ENCODE results near the gene COL23A1. TPM values are rescaled to one million over a fixed set of nuclear protein-coding genes. Genes with fewer than 3 reads are reported as not detected.

The COL23A1 gene
- total RNA-seq, 1 donor from 2014 or later, result 20.4 TPM

DNA sequence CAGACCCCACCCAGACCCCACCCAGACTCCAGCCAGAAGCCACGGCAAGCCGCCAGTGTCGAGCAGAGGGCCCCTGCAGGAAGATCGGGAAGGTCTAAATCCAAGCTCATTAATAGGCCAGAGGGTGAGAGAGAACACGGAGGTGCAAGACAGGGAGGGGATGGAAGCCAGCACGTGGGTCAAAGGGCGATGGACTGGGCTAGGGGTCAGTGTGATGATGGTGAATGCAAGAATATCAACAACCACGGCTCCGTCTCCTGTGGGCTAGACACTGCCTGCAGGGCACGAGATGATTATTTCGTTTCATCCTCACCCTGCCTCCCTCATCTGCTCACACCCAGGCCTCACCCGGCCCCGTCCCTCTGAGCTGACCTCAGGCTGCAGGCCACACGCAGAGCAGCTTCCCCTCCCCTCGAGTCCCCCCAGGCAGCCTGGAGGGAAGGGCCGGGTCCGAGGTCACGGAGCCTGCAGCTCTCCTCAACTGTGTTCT, 122.0 kb downstream of the COL23A1 start:
- no peak for ATAC-seq
- DNase-seq, result no peak
- intact Hi-C loops (cut with micrococcal nuclease), result no loop called here

GRCh38 chr5:178467568-178468195, 122.5 kb downstream of the COL23A1 start:
- ATAC-seq (peak; percentile 65), DNase-seq (peak; percentile 49)
- intact Hi-C loops (cut with micrococcal nuclease), result no loop called here

- ATAC-seq (no peak), DNase-seq (no peak)
- intact Hi-C loops (cut with micrococcal nuclease), result no loop called here
Measured at GRCh38 chr5:178467205-178467567, 123.0 kb downstream of the COL23A1 start.

DNA sequence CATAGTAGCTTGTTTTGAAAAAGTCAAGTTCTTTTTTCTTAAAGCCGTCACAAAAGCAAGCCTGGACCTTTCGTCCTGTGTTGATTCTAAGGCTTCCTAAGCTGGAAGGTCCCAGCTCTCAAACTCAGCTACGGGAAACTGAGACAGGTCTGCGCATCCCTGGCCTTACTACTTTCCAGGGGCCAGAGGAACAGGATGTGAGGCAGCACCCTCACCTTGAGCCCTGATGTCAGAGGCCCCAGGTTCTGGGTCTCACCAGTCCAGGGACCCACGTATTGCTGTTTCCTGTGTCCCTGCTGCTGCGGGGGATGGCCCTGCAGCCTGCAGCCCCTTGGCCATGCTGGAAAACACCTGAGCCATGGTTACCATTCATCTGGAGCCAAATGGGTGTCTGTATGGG, 123.9 kb downstream of the COL23A1 start:
- no peak for DNase-seq
- no peak for ATAC-seq
- intact Hi-C loops (cut with micrococcal nuclease), result no loop called here

DNA sequence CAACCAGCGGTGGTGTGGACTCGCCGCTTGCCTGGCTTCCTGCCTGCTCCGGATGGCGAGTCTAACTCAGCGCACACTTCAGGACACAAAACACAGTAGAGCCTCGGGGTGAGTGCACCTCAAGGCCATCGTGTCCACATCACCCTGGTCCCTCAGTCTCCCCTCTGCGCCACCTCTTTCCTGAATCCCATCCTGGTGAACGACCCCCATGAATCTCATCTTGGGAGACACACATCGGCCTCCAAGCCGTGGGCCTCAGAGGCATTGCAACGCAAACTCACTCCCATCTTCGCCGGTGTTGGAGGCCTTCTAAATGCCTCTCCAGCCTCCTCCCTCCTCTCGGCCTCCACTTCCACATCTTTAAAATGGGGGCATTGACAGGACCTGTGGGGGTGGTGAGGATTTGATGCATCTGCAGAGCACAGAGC, 124.3 kb downstream of the COL23A1 start:
- intact Hi-C loops (cut with micrococcal nuclease), result no loop called here
- ATAC-seq (no peak), DNase-seq (no peak)

GRCh38 chr5:178465228-178465860, 124.8 kb downstream of the COL23A1 start:
- DNase-seq (no peak), ATAC-seq (no peak)
- intact Hi-C loops (cut with micrococcal nuclease), result no loop called here

DNA sequence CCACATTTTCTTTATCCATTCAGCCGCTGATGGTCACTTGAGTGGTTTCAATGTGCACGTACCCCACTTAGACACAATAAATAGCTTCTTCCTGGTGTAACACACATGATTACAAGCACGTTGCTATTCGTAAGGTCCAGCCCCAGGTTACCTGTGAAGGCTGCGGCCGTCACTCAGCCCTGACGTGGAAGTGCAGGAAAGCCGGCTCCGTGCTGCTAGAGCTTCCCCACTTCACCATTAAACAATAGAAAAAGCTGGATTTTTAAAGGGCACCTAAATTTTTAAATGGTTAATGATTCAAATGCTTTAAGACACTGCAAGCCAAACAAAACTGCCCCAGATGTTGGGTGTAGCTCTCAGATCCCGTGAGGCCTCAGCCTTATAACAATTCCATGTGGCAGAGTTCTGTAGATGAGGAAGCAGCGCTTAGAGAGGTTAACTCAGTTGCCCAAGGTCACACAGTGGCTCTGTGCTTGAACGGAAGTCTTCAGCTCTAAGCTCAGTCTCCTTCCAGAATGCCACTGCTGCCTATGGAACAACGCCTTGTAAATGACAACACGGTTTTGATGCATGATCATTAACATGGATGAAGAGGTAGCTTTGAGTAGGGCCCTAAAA, 125.7 kb downstream of the COL23A1 start:
- ATAC-seq (no peak), DNase-seq (no peak)
- intact Hi-C loops (cut with micrococcal nuclease), result no loop called here

DNA sequence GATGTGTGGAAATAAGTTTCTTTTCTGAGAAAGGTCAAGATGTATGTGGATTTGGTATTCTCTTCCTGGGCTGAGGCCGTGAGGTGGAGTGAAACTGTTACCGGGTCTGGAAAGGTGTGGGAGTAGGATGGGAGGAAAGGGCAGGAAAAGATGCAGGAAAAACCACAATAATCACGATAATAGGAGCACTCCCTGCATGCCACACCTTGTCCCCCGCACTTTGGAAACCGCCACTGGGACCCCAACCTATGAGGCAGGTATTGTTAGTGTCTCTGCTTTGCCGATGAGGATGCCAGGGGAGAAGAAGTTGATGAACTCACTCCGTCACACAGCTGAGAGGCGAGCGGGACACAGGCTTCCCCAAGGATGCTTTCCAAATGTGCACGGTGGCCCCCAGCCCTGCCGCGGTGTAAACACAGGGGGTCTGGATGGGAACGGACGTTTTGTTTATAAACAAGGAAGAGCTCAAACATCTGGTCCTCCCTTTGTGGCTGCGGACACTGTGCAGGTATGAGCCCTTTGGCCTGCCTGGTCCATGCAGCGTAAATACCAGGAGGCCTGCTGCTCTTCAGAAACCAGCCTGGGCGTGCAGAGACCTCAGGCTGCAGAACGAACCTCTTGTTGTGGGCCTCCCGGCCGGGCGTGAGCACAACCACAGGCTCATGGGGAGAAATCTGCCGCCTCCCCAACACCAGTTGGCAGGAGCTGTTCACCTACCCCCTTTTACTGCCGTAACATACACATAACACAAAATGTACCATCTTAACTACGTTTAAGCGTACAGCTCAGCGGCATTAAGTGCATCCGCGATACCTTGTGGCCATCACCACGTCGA, 126.7 kb downstream of the COL23A1 start:
- intact Hi-C loops (cut with micrococcal nuclease), result no loop called here
- no peak for DNase-seq
- no peak for ATAC-seq

GRCh38 chr5:178462816-178463215, 127.4 kb downstream of the COL23A1 start:
- no peak for ATAC-seq
- intact Hi-C loops (cut with micrococcal nuclease), result no loop called here
- DNase-seq, result no peak

GRCh38 chr5:178462076-178462475, 128.1 kb downstream of the COL23A1 start:
- no peak for DNase-seq
- no peak for ATAC-seq
- intact Hi-C loops (cut with micrococcal nuclease), result no loop called here

GRCh38 chr5:178461004-178461730, 129.0 kb downstream of the COL23A1 start:
- DNase-seq, result peak; percentile 88
- ATAC-seq, result peak; percentile 95
- intact Hi-C loops (cut with micrococcal nuclease), result no loop called here

DNA sequence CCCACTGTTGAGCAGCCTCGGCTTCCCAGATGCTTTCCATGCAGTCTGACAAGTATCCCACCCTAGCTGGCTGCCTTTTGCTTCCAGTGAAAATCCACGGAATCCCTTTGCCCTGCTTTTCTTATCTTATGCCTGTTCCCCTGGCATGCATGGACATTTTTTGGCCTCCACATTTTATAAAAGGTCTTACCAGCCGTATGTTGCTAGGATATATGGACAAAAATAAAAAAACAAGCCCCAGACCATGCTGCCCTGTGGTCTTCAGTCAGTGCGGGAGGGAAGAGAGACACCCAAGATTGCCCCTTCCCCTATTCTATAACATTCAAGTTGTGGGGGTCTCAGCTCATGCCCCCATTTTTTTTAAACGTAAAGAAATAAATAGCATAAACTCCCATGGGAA, 129.6 kb downstream of the COL23A1 start:
- intact Hi-C loops (cut with micrococcal nuclease), result no loop called here
- ATAC-seq (peak; percentile 52), DNase-seq (no peak)

GRCh38 chr5:178460174-178460573, 130.0 kb downstream of the COL23A1 start:
- ATAC-seq, result peak; percentile 19
- DNase-seq, result no peak
- intact Hi-C loops (cut with micrococcal nuclease), result no loop called here

DNA sequence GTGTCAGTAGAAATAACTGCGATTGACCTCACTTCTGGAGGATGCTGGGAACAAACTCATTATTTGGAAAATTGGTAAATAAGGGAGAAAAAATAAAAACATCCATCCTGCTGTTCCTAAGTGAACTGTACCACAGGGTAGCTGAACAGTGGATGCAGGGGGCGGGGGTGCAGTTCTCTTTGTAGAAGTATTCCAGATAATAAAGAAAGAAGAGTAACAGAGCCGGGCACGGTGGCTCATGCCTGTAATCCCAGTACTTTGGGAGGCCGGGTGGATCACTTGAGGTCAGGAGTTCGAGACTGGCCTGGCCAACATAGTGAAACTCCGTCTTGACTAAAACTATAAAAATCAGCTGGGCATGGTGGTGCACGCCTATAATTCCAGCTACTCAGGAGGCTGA, 132.1 kb downstream of the COL23A1 start:
- ATAC-seq (no peak), DNase-seq (no peak)
- intact Hi-C loops (cut with micrococcal nuclease), result no loop called here

- ATAC-seq, result no peak
- intact Hi-C loops (cut with micrococcal nuclease), result no loop called here
- DNase-seq, result no peak
Measured at GRCh38 chr5:178457471-178457870, 132.7 kb downstream of the COL23A1 start.

- DNase-seq (no peak), ATAC-seq (no peak)
- intact Hi-C loops (cut with micrococcal nuclease), result no loop called here
Measured at GRCh38 chr5:178455480-178455835, 134.7 kb downstream of the COL23A1 start.

- no peak for DNase-seq
- intact Hi-C loops (cut with micrococcal nuclease), result no loop called here
- ATAC-seq, result no peak
Measured at GRCh38 chr5:178454821-178455479, 135.2 kb downstream of the COL23A1 start.

GRCh38 chr5:178454303-178454702, 135.9 kb downstream of the COL23A1 start:
- no peak for DNase-seq
- intact Hi-C loops (cut with micrococcal nuclease), result no loop called here
- ATAC-seq, result peak; percentile 47

DNA sequence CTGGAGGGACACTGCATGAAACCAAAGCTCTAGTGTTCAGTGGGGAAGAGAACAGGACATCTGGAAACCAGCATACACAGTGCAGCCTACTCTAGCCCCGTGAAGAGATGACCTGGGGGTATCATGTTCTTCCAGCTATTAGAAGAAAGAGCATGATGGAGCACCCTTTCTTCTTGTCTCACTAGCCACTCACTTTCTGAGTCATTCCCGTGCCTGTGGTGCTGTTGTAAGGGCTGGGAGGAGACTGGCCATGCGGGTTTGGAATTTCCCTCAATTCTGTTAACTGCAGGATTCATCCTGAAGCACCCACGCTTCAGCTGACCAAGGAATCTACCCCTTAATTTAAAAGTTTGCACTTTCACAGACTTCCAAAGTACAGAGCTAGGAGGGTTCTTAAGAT, 137.0 kb downstream of the COL23A1 start:
- ATAC-seq (no peak), DNase-seq (no peak)
- intact Hi-C loops (cut with micrococcal nuclease), result no loop called here

Measured in left ventricle myocardium superior (tissue), 1 donor.